H9 (cell line): ENCODE results near the gene CEACAM6. TPM values are rescaled to one million over a fixed set of nuclear protein-coding genes. Genes with fewer than 3 reads are reported as not detected.
"Not testable (repeated sequence)": the region's sequence is repeated elsewhere in the genome, so short reads cannot be mapped to it uniquely, and the experiment has no call there.

Source experiments
- DNase-seq: peaks from one replicate; pipeline ENCODE4 v3.0.0-alpha.2; 2017
- H2AFZ ChIP-seq: one replicate; pipeline ENCODE4 v1.6.1; 2013; ENCODE audit warnings: mild to moderate bottlenecking, low read length, control low read depth, moderate library complexity
- H2AK5ac ChIP-seq: 2 replicates; pipeline ENCODE4 v1.6.1; 2013; ENCODE audit warnings: low read length, control low read depth, mixed read lengths; ENCODE audit not compliant: insufficient read length
- H2BK120ac ChIP-seq: one replicate; pipeline ENCODE4 v1.6.1; 2013; ENCODE audit warnings: low read depth, mild to moderate bottlenecking, low read length, control low read depth, inconsistent platforms; ENCODE audit not compliant: poor library complexity, severe bottlenecking
- H2BK12ac ChIP-seq: 2 replicates; pipeline ENCODE4 v1.6.1; 2013; ENCODE audit warnings: low read length, control low read depth, mixed read lengths, low read depth; ENCODE audit not compliant: insufficient read length
- H2BK15ac ChIP-seq: 2 replicates; pipeline ENCODE4 v1.6.1; 2013; ENCODE audit warnings: low read depth, low read length, control low read depth
- H2BK20ac ChIP-seq: one replicate; pipeline ENCODE4 v1.6.1; 2013; ENCODE audit warnings: low read depth, mild to moderate bottlenecking, low read length, control low read depth, inconsistent platforms; ENCODE audit not compliant: poor library complexity, severe bottlenecking
- H2BK5ac ChIP-seq: 2 replicates; pipeline ENCODE4 v1.6.1; 2013; ENCODE audit warnings: low read length, control low read depth, mixed read lengths; ENCODE audit not compliant: insufficient read length
- H3K14ac ChIP-seq: 2 replicates; pipeline ENCODE4 v1.6.1; 2013; ENCODE audit warnings: low read length, control low read depth; ENCODE audit not compliant: insufficient read depth
- H3K18ac ChIP-seq: 2 replicates; pipeline ENCODE4 v1.6.1; 2013; ENCODE audit warnings: low read depth, mild to moderate bottlenecking, mixed read lengths, low read length, control low read depth; ENCODE audit not compliant: insufficient read length
- H3K23ac ChIP-seq: 2 replicates; pipeline ENCODE4 v1.6.1; 2013; ENCODE audit warnings: low read length, control low read depth, mixed read lengths, low read depth; ENCODE audit not compliant: insufficient read length
- H3K23me2 ChIP-seq: 2 replicates; pipeline ENCODE4 v1.6.1; 2013; ENCODE audit warnings: low read depth, mild to moderate bottlenecking, mixed read lengths, low read length, control low read depth; ENCODE audit not compliant: insufficient read length, poor library complexity, severe bottlenecking
- H3K27ac ChIP-seq: 2 replicates; pipeline ENCODE4 v1.5.1; 2013; ENCODE audit warnings: low read length, control low read depth, mixed read lengths, low read depth; ENCODE audit not compliant: insufficient read length
- H3K27me3 ChIP-seq: 2 replicates; pipeline ENCODE4 v1.6.1; 2013; ENCODE audit warnings: low read length, control low read depth, inconsistent platforms; ENCODE audit not compliant: insufficient read depth
- H3K4ac ChIP-seq: 2 replicates; pipeline ENCODE4 v1.6.1; 2013; ENCODE audit warnings: low read depth, mild to moderate bottlenecking, control low read depth, inconsistent platforms, low read length, moderate library complexity
- H3K4me1 ChIP-seq: 2 replicates; pipeline ENCODE4 v1.6.1; 2013; ENCODE audit warnings: low read length, control low read depth, inconsistent platforms; ENCODE audit not compliant: insufficient read depth
- H3K4me2 ChIP-seq: 2 replicates; pipeline ENCODE4 v1.6.1; 2013; ENCODE audit warnings: low read length, control low read depth, mixed read lengths; ENCODE audit not compliant: insufficient read length, insufficient read depth
- H3K56ac ChIP-seq: 2 replicates; pipeline ENCODE4 v1.6.1; 2013; ENCODE audit warnings: low read depth, mild to moderate bottlenecking, mixed read lengths, low read length, control low read depth; ENCODE audit not compliant: insufficient read length
- H3K79me1 ChIP-seq: 2 replicates; pipeline ENCODE4 v1.6.1; 2013; ENCODE audit warnings: low read depth, mild to moderate bottlenecking, moderate library complexity, low read length, control low read depth, inconsistent platforms; ENCODE audit not compliant: insufficient read depth, poor library complexity, severe bottlenecking
- H3K79me2 ChIP-seq: 2 replicates; pipeline ENCODE4 v1.6.1; 2013; ENCODE audit warnings: low read length, control low read depth, inconsistent platforms; ENCODE audit not compliant: insufficient read depth
- H3K9ac ChIP-seq: 2 replicates; pipeline ENCODE4 v1.6.1; 2013; ENCODE audit warnings: low read length, control low read depth, mixed read lengths; ENCODE audit not compliant: insufficient read length; ENCODE audit errors: extremely low read depth
- H3K9me3 ChIP-seq: one replicate; pipeline ENCODE4 v1.6.1; 2013; ENCODE audit warnings: low read depth, low read length, inconsistent platforms; ENCODE audit not compliant: control insufficient read depth
- H3T11ph ChIP-seq: one replicate; pipeline ENCODE4 v1.6.1; 2013; ENCODE audit warnings: mild to moderate bottlenecking, low read length, control low read depth, inconsistent platforms
- H4K20me1 ChIP-seq: one replicate; pipeline ENCODE4 v1.6.1; 2013; ENCODE audit not compliant: control insufficient read depth, insufficient read length, insufficient read depth
- H4K5ac ChIP-seq: 2 replicates; pipeline ENCODE4 v1.6.1; 2013; ENCODE audit warnings: low read depth, mild to moderate bottlenecking, mixed read lengths, low read length, control low read depth; ENCODE audit not compliant: insufficient read length
- H4K8ac ChIP-seq: replicated peaks from 2 replicates; pipeline ENCODE4 v1.6.1; 2013; ENCODE audit warnings: low read length, control low read depth, mixed read lengths, low read depth; ENCODE audit not compliant: insufficient read length
- H4K91ac ChIP-seq: 2 replicates; pipeline ENCODE4 v1.6.1; 2013; ENCODE audit warnings: low read depth, mild to moderate bottlenecking, moderate library complexity, mixed read lengths, low read length, control low read depth; ENCODE audit not compliant: insufficient read length
- H3K27ac Mint-ChIP-seq, 3 experiments: 2 replicates in 2 of 3; 3 replicates in 1 of 3; pipeline ENCODE4 v1.8.0; 2020 to 2021; ENCODE audit warnings: mixed read lengths in 3 of 3, mild to moderate bottlenecking in 1 of 3, moderate library complexity in 1 of 3
- H3K27me3 Mint-ChIP-seq: 2 replicates; pipeline ENCODE4 v1.8.0; 2021; ENCODE audit warnings: low read depth, mild to moderate bottlenecking, moderate library complexity, mixed read lengths
- H3K36me3 Mint-ChIP-seq, 3 experiments: 2 replicates in 2 of 3; 3 replicates in 1 of 3; pipeline ENCODE4 v1.8.0; 2020 to 2021; ENCODE audit warnings: low read depth in 3 of 3, mixed read lengths in 3 of 3; ENCODE audit not compliant: insufficient read depth in 1 of 3
- H3K4me1 Mint-ChIP-seq, 2 experiments: 2 replicates each; pipeline ENCODE4 v1.8.0; 2020; ENCODE audit warnings: mixed read lengths in 2 of 2
- H3K4me3 Mint-ChIP-seq, 2 experiments: 2 replicates in 1 of 2; 3 replicates in 1 of 2; pipeline ENCODE4 v1.8.0; 2020 to 2021; ENCODE audit warnings: mild to moderate bottlenecking in 2 of 2, mixed read lengths in 2 of 2, moderate library complexity in 1 of 2
- H3K9me3 Mint-ChIP-seq, 2 experiments: 2 replicates in 1 of 2; 3 replicates in 1 of 2; pipeline ENCODE4 v1.8.0; 2020; ENCODE audit warnings: mild to moderate bottlenecking in 2 of 2, mixed read lengths in 2 of 2, moderate library complexity in 1 of 2
- whole genome bisulfite sequencing: extraction: QIAGEN DNeasy Blood & Tissue Kit; methylation state at CpG from one replicate; pipeline ENCODE4 v1.1.7; 2013; ENCODE audit warnings: missing lambda C conversion rate, low lambda C conversion rate, mixed read lengths; ENCODE audit not compliant: insufficient read length; ENCODE audit errors: extremely low coverage; 5-methylcytosine and 5-hydroxymethylcytosine counted together
- total RNA-seq: library from RNA; stranded (reverse); gene quantifications from 2 replicates; pipeline ENCODE4 v1.2.1, GENCODE V29; 2021
- TF ChIP-seq, protein P1 (sequence below): fragments of 200-600 bp; sonication (generic); conservative IDR thresholded peaks from 3 replicates; pipeline ENCODE4 v1.8.0; 2021; ENCODE audit warnings: antibody characterized with exemption, mild to moderate bottlenecking

CEACAM6 gene
- total RNA-seq, 1 experiment from 2014 or later, result not detected

DNA sequence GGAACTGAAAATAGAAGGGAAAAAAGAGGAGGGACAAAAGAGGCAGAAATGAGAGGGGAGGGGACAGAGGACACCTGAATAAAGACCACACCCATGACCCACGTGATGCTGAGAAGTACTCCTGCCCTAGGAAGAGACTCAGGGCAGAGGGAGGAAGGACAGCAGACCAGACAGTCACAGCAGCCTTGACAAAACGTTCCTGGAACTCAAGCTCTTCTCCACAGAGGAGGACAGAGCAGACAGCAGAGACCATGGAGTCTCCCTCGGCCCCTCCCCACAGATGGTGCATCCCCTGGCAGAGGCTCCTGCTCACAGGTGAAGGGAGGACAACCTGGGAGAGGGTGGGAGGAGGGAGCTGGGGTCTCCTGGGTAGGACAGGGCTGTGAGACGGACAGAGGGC, 46.8 kb upstream of the CEACAM6 start, which contains the start of gene CEACAM5:
TSS of gene CEACAM5 (plus strand) at position 146 of the 400 bp plus-strand sequence. CDS start at position 252, 106 bp downstream.
- Histone ChIP-seq H2BK15ac (no peak within 1 kb of the TSS), H2BK12ac (no peak within 1 kb of the TSS), H2BK5ac (no peak within 1 kb of the TSS), H3K79me2 (no peaks in the 10 kb centered on the region), H3T11ph (no peak within 1 kb of the TSS), H3K56ac (no peak within 1 kb of the TSS), H2BK20ac (no peak within 1 kb of the TSS), H4K5ac (no peak within 1 kb of the TSS), H3K79me1 (no peaks in the 10 kb centered on the region), H3K18ac (no peak within 1 kb of the TSS), H3K4me2 (no peak within 1 kb of the TSS), H3K4me1 (no peaks in the 10 kb centered on the region), H3K27ac (no peak within 1 kb of the TSS), H4K91ac (no peak within 1 kb of the TSS), H3K23me2 (no peaks in the 10 kb centered on the region), H3K9me3 (peaks cover 9% of the 10 kb centered on the region), H2BK120ac (no peak within 1 kb of the TSS), H2AK5ac (no peak within 1 kb of the TSS), H4K8ac (no peak within 1 kb of the TSS), H3K9ac (no peak within 1 kb of the TSS), H3K27me3 (no peaks in the 10 kb centered on the region), H3K23ac (no peak within 1 kb of the TSS), H4K20me1 (peaks cover 4% of the 10 kb centered on the region), H3K4ac (no peak within 1 kb of the TSS), H3K14ac (no peak within 1 kb of the TSS), H2AFZ (no peak within 1 kb of the TSS)
- TF ChIP-seq, protein P1, sequence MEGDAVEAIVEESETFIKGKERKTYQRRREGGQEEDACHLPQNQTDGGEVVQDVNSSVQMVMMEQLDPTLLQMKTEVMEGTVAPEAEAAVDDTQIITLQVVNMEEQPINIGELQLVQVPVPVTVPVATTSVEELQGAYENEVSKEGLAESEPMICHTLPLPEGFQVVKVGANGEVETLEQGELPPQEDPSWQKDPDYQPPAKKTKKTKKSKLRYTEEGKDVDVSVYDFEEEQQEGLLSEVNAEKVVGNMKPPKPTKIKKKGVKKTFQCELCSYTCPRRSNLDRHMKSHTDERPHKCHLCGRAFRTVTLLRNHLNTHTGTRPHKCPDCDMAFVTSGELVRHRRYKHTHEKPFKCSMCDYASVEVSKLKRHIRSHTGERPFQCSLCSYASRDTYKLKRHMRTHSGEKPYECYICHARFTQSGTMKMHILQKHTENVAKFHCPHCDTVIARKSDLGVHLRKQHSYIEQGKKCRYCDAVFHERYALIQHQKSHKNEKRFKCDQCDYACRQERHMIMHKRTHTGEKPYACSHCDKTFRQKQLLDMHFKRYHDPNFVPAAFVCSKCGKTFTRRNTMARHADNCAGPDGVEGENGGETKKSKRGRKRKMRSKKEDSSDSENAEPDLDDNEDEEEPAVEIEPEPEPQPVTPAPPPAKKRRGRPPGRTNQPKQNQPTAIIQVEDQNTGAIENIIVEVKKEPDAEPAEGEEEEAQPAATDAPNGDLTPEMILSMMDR, result no peak
- Mint-ChIP-seq H3K36me3 (peaks cover 3 to 47% (median 10%) of the 10 kb centered on the region in 3 experiments; a peak in 4 of 7 replicates), H3K27me3 (peaks cover 2% of the 10 kb centered on the region), H3K9me3 (peaks cover 83 to 98% of the 10 kb centered on the region in 2 experiments), H3K27ac (no peak within 1 kb of the TSS), H3K4me3 (no peak within 1 kb of the TSS), H3K4me1 (no peaks in the 10 kb centered on the region)
- DNase-seq, result no peak
- no CpG with 5 or more reads among the region's 4 CpGs for WGBS

DNA sequence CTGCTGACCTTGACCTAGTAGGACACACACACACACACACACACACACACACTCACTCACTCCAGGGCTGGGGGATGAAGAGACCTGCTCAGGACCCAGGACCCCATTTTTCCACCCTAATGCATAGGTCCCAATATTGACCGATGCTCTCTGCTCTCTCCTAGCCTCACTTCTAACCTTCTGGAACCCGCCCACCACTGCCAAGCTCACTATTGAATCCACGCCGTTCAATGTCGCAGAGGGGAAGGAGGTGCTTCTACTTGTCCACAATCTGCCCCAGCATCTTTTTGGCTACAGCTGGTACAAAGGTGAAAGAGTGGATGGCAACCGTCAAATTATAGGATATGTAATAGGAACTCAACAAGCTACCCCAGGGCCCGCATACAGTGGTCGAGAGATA, 45.8 kb upstream of the CEACAM6 start:
- peaks cover 3 to 52% (median 11%) of the 10 kb centered on the region in 3 experiments; a peak in 5 of 7 replicates for H3K36me3 Mint-ChIP-seq

More for the DNA sequence above, 45.8 kb upstream of the CEACAM6 start:
- not testable (repeated sequence) for H3K14ac ChIP-seq, H3K23me2 ChIP-seq, H2BK15ac ChIP-seq, H3T11ph ChIP-seq, H3K27me3 Mint-ChIP-seq, H3K27me3 ChIP-seq, H4K91ac ChIP-seq, H2AFZ ChIP-seq, DNase-seq, H3K4me1 ChIP-seq, H3K4ac ChIP-seq, H3K18ac ChIP-seq, H2BK5ac ChIP-seq, H3K4me1 Mint-ChIP-seq, H3K79me1 ChIP-seq, H2BK12ac ChIP-seq, H2BK120ac ChIP-seq, H3K4me3 Mint-ChIP-seq, H4K20me1 ChIP-seq, H3K27ac ChIP-seq, H4K5ac ChIP-seq, H3K56ac ChIP-seq, H3K27ac Mint-ChIP-seq, H3K23ac ChIP-seq, H3K4me2 ChIP-seq, H2BK20ac ChIP-seq, H3K9ac ChIP-seq, H2AK5ac ChIP-seq, H4K8ac ChIP-seq, H3K9me3 ChIP-seq, H3K79me2 ChIP-seq
- H3K9me3 Mint-ChIP-seq, result peaks cover 89 to 100% of the 10 kb centered on the region in 2 experiments
- no CpG with 5 or more reads among the region's 8 CpGs for WGBS
